Sigmoid colon (tissue), 7 donors: ENCODE measurements around the gene RXFP4. TPM values are rescaled to one million over a fixed set of nuclear protein-coding genes. Genes with fewer than 3 reads are reported as not detected.
A peak's percentile ranks its signal among the peaks of the same experiment; 100 is the strongest.

Experiments used
- DNase-seq: peaks from one replicate; pipeline ENCODE4 v3.0.0-alpha.2; 2019
- H3K27ac ChIP-seq, 4 donors: fragments of 200-600 bp; sonication (generic); one replicate each; pipeline ENCODE4 v1.5.1; 2016 to 2019; ENCODE audit warnings: mild to moderate bottlenecking in 1 of 4
- H3K27me3 ChIP-seq, 3 donors: fragments of 200-600 bp; sonication (generic); one replicate each; pipeline ENCODE4 v1.5.1; 2019; ENCODE audit warnings: mild to moderate bottlenecking in 1 of 3
- H3K36me3 ChIP-seq, 4 donors: fragments of 200-600 bp; sonication (generic); one replicate each; pipeline ENCODE4 v1.5.1; 2016 to 2019
- H3K4me1 ChIP-seq, 4 donors: fragments of 200-600 bp; sonication (generic); one replicate each; pipeline ENCODE4 v1.5.1; 2017 to 2019
- H3K4me3 ChIP-seq, 4 donors: fragments of 200-600 bp; sonication (generic); one replicate each; pipeline ENCODE4 v1.5.1; 2017 to 2019; ENCODE audit warnings: mild to moderate bottlenecking in 2 of 4, moderate library complexity in 1 of 4
- H3K9me3 ChIP-seq, 4 donors: fragments of 200-600 bp in 3 of 4; sonication (generic) in 3 of 4; one replicate each; pipeline versions ENCODE4 v1.5.1 to v1.6.1; 2013 to 2019
- CTCF ChIP-seq, 4 experiments: fragments of 450-650 bp in 3 of 4; fragments of 200-600 bp in 1 of 4; IDR thresholded peaks; one replicate each; pipeline ENCODE4 v1.5.1; 2016 to 2019; ENCODE audit warnings: antibody characterized with exemption in 4 of 4, mild to moderate bottlenecking in 3 of 4, moderate library complexity in 2 of 4
- EP300 ChIP-seq, 4 donors: sonication (generic); formaldehyde crosslinking; IDR thresholded peaks; one replicate each; pipeline ENCODE4 v1.6.1; 2017; ENCODE audit warnings: antibody characterized with exemption in 4 of 4
- POLR2A ChIP-seq, 2 donors: fragments of 450-650 bp; IDR thresholded peaks; one replicate each; pipeline ENCODE4 v1.6.1; 2016; ENCODE audit warnings: antibody characterized with exemption in 2 of 2, mild to moderate bottlenecking in 2 of 2, moderate library complexity in 2 of 2
- POLR2AphosphoS5 ChIP-seq, 4 donors: sonication (generic); formaldehyde crosslinking; IDR thresholded peaks; one replicate each; pipeline ENCODE4 v1.6.1; 2017; ENCODE audit warnings: antibody characterized with exemption in 4 of 4
- WGBS, 2 donors: extraction: QIAGEN DNeasy Blood & Tissue Kit; methylation state at CpG; one replicate each; pipeline ENCODE4 v1.1.7; 2013; 5-methylcytosine and 5-hydroxymethylcytosine counted together
- intact Hi-C: fragments of 100-400 bp; cut with DNase I; formaldehyde crosslinking; loops from one replicate; pipeline ENCODE4 v1.15.1; 2023
- polyA plus RNA-seq, 3 donors: library from polyadenylated mRNA; stranded (reverse); fragments of 200-250 nt; gene quantifications; one replicate each; pipeline ENCODE4 v1.2.3, GENCODE V29; 2013
- total RNA-seq, 4 donors: library from RNA; depleted of rRNA; stranded (reverse); fragments of >200 nt; gene quantifications; one replicate each; pipeline ENCODE4 v1.1.0, GENCODE V29; 2016
- donor health status: healthy with polysubstance abuse.
- donor health status: Bipolar disorder and iron deficiency.
- donor health status: healthy.

RXFP4 gene
- total and polyA plus RNA-seq, 7 donors: 1.8 to 2.7 TPM; not detected in 5

GRCh38 chr1:155909894-155910293 is 31.5 kb upstream of the RXFP4 start:
- peaks cover 0 to 22% (median 18%) of the 10 kb centered on the region in 4 donors for H3K4me1 ChIP-seq
- intact Hi-C loops: loop anchor here (2.0 kb wide), 2 partner anchors 25 to 53 kb away; partner anchors contain the start of genes GON4L and KHDC4
- no peak for DNase-seq
- no peaks in the 10 kb centered on the region for H3K27me3 ChIP-seq
- H3K36me3 ChIP-seq: peaks cover 11 to 72% (median 44%) of the 10 kb centered on the region in 4 donors
- WGBS, 2 donors: 58 to 82% methylated on average over 4 of the region's 4 CpGs
- TF ChIP-seq POLR2A (IDR thresholded peaks at IDR 0.05) (no peak), POLR2AphosphoS5 (IDR thresholded peaks at IDR 0.05) (peak in 1 of 4 donors; percentile 7)
- H3K27ac ChIP-seq: peak overlapping the region; percentile 91 to 96 (median 92)
- no peaks in the 10 kb centered on the region for H3K9me3 ChIP-seq
- H3K4me3 ChIP-seq: peak overlapping the region; percentile 67 to 88 (median 79)

- intact Hi-C loops: loop anchor here (2.0 kb wide), 2 partner anchors 24 to 54 kb away; partner anchors contain the start of genes GON4L and KHDC4
- no peak for TF ChIP-seq POLR2AphosphoS5 (IDR thresholded peaks at IDR 0.05)
- no peak for TF ChIP-seq EP300 (IDR thresholded peaks at IDR 0.05)
- TF ChIP-seq POLR2A (IDR thresholded peaks at IDR 0.05): no peak
- no peak for TF ChIP-seq CTCF (IDR thresholded peaks at IDR 0.05)
- WGBS, 2 donors: 2 to 6% methylated on average over 11 of the region's 11 CpGs
These were observed 30.8 kb upstream of the RXFP4 start for GRCh38 chr1:155910621-155911121.

GRCh38 chr1:155911156-155912055 is 30.0 kb upstream of the RXFP4 start, which contains the start of gene RIT1:
Gene RIT1, minus strand, starts transcription at chr1:155911349. Its CDS starts 588 bp downstream, at chr1:155910761.
- Histone ChIP-seq H3K4me3 (peak within 1 kb of the TSS; percentile 67 to 88 (median 79)), H3K4me1 (peaks cover 0 to 22% (median 18%) of the 10 kb centered on the region in 4 donors), H3K9me3 (no peaks in the 10 kb centered on the region), H3K27ac (peak within 1 kb of the TSS; percentile 91 to 96 (median 92)), H3K36me3 (peaks cover 25 to 72% (median 44%) of the 10 kb centered on the region in 4 donors), H3K27me3 (no peaks in the 10 kb centered on the region)
- WGBS, 2 donors: 5 to 6% methylated on average over 34 of the region's 34 CpGs
- intact Hi-C loops: loop anchor here (2.0 kb wide), 2 partner anchors 23 to 55 kb away; partner anchors contain the start of genes GON4L and KHDC4
- DNase-seq: peak; percentile 95
- TF ChIP-seq POLR2A (IDR thresholded peaks at IDR 0.05) (peak; percentile 36 to 50), EP300 (IDR thresholded peaks at IDR 0.05) (no peak), CTCF (IDR thresholded peaks at IDR 0.05) (peak in 3 of 4 experiments; percentile 18 to 31 (median 18)), POLR2AphosphoS5 (IDR thresholded peaks at IDR 0.05) (peak; percentile 87 to 92 (median 88))

More at GRCh38 chr1:155910621-155911121, 30.8 kb upstream of the RXFP4 start:
- H3K9me3 ChIP-seq: no peaks in the 10 kb centered on the region
- DNase-seq: peak; percentile 69
- peak overlapping the region; percentile 91 to 96 (median 92) for H3K27ac ChIP-seq
- H3K27me3 ChIP-seq: no peaks in the 10 kb centered on the region
- H3K36me3 ChIP-seq: peaks cover 17 to 72% (median 44%) of the 10 kb centered on the region in 4 donors
- peak overlapping the region; percentile 67 to 88 (median 79) for H3K4me3 ChIP-seq
- H3K4me1 ChIP-seq: peaks cover 0 to 22% (median 18%) of the 10 kb centered on the region in 4 donors

GRCh38 chr1:155912056-155912536 is 29.3 kb upstream of the RXFP4 start:
- Histone ChIP-seq H3K36me3 (peaks cover 32 to 73% (median 49%) of the 10 kb centered on the region in 4 donors), H3K9me3 (no peaks in the 10 kb centered on the region), H3K4me3 (no peak overlapping the region), H3K4me1 (peaks cover 0 to 22% (median 18%) of the 10 kb centered on the region in 4 donors), H3K27me3 (no peaks in the 10 kb centered on the region), H3K27ac (peak overlapping the region; percentile 91 to 96 (median 92))
- no peak for DNase-seq
- WGBS, 2 donors: 67 to 82% methylated on average over 11 of the region's 11 CpGs
- TF ChIP-seq CTCF (IDR thresholded peaks at IDR 0.05): no peak
- TF ChIP-seq POLR2A (IDR thresholded peaks at IDR 0.05): no peak
- TF ChIP-seq POLR2AphosphoS5 (IDR thresholded peaks at IDR 0.05): no peak
- TF ChIP-seq EP300 (IDR thresholded peaks at IDR 0.05): no peak
- intact Hi-C loops: no loop called here
